Measurements from ENCODE around the gene MSI2.

Gene MSI2

DNA sequence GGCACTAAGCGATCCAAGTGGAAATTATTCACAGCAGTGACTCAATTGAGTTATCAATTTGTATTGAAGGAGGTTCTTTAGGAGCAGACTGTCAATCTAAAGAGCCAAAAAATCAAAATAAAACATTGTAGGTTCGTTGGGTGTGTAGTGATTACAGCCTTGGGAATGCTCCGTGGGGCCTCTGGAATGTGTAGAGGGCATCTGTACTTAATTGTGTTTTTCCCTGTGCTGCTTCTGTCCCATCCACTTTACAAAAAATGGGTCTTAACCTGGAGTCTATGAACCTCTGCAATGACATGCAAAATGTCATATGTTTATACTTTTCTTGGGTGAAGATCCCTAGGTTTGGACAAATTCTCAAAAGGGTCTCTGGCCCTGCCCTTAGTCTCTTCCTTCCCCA is 273.7 kb downstream of the MSI2 start:
- DNase-seq (ENCODE audit: low read depth): no peak

DNA sequence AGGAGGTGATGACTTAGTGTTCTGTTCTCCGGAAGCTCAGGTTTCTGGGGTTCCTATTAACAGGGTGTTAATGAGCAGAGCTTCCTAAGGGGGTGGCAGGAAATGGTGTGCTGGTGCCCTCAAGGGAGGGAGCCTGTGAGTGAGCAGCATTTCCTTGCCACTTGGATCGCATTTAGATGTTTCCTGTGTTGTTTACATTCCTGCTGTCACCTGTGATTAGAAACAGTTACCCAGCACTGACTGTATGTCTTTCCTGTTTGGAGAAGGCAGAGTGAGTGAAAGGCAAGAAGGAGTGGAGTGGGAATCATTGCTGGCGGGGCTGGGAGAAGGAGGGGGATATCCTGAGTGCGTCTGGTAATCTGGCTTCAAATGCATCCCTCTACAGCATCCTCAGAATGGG is 274.2 kb downstream of the MSI2 start:
- DNase-seq (ENCODE audit: low read depth): no peak

DNA sequence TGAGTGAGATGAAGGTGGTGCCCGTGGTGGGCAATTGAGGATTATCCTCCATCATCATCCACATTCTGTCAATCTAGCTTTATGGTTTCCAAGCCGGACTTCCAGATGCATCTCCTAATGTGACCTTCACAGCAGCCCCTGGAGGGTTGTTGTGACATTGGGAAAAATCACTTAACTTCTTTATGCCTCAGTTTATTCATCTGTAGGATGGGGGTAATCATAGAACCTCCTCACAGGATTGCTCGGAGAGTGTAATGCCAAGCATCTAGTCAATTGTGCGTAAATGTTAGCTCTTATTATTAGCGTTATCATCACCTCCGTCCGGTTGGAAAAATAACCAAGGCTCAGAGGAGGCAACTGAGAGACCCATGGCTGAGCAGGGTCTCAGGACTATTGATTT is 274.8 kb downstream of the MSI2 start:
- DNase-seq (ENCODE audit: low read depth): no peak

DNA sequence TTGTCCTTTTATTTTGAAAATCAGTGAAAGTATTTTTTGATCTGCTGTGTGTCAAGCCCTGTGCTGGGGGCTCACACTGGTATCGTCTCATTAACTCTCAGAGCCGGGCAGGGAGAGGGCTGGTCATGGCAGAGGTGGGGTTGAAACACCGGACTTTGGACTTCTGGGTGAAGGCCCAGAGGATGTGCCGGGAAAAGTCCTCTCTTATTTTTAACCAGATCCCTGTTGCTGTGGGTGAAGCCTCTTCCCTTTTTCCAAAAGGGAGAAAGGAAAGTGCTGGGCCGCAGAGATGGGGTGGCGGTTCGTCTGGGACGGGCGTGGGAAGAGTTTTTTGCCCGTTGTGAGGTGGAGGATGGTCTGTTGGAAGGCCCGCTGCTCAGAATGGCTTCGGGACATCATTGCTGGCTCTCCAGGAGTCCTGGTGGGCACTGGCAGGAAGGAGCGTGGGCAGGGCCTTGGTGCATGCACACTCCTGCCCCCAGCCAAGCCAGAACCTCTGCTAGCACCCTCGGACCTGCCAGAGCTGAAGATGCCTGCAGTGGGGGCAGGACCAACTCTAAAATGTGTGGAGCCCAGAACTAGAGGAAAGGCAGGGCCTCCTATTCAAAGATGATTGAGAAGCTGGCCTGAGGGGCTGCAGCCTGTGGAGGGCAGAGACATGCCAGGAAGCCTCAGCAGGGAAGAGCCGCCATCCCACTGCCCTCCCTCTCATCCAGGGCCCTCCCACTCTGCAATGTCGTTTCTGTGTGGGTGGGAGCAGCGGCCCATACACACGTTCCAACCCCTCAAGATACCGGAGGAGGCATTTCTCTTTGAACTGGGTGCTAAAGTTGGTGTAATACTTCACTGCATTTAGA is 275.6 kb downstream of the MSI2 start:
- no peak for DNase-seq (ENCODE audit: low read depth)

DNA sequence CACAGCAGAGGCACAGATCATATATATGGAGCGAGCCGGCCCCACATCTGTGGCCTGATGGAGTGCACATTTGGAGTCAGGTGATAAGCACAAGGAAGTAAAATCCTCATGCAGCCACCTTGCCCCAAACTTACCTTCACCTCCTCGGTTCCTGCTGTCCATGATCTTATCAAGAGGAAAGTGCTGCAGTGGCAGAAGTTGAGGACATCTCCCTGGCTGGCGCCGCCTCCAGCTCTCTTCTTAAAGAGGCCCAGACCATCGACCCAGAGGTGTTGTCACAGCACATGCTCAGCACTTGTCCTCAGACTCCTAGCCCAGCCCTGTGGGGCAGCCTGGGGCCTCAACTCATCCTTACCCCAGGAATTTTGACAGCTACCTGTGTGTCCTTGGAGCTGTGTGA is 276.2 kb downstream of the MSI2 start:
- no peak for DNase-seq (ENCODE audit: low read depth)

DNA sequence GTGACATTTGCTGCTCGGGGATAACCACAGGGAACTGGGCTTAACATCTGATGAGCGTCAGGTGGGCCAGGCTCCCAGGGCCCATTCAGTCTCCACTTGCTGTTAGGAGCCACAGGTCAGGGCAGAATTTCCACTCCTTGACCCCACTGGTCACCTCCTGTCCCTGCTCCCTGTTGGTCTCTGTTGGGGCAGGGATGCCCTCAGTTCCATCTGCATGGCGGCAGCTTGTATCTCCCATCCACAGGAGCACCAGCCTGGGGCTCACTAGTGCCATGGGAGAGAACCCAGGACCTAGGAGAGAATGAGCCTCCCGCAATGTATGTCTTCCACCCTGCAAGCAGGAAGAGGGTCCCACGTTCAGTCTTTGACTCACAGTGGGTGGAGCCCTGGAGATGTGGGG is 276.6 kb downstream of the MSI2 start:
- no peak for DNase-seq (ENCODE audit: low read depth)

DNA sequence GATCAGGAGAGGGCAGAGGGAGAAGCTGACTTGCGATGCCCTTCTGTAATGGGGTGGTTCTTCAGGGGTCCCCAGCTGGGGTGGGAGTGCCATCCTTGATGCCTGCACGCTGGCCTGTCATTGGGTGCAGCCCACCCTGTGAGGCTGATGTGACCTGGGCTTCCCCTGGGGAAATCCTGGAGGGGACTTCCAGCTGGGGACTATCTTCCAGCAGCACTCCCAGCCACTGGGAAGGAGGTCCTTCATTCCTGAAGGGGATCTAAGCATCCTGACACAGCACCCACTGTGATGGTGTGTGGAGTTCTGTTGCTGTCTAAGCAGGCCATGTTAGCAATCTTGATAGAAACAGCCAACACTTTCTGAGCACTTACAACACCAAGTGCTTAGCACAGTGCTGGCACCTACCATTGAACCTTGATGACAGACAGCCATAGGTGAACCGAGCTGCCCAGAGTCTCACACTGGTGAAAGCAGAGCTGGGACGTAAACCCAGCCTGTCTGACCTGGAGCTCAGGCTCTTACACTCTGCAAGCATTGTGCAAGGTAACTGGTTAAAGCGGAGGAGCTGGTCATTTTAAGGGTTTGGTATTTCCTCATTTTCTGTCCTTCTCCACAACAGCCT is 277.5 kb downstream of the MSI2 start:
- no peak for DNase-seq (ENCODE audit: low read depth)

DNA sequence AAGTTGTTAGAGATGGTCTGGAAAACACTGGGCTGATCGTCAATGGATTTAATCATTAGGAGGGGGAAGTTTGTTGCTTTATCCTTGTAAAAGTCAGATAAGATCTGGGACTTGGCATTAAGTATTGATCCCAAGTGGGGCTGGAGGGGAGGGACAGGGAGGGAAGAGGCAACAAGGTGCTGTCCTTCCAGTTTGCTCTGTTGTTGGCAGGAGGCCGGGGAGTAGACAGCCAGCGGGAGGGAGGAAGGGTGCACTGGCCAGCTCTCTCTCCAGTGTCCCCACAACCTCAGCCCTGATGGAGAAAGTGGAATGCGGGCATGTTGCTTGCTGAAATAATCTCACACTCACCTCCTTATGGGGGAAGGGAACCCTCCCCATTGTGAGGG is 278.5 kb downstream of the MSI2 start:
- DNase-seq (ENCODE audit: low read depth): no peak

DNA sequence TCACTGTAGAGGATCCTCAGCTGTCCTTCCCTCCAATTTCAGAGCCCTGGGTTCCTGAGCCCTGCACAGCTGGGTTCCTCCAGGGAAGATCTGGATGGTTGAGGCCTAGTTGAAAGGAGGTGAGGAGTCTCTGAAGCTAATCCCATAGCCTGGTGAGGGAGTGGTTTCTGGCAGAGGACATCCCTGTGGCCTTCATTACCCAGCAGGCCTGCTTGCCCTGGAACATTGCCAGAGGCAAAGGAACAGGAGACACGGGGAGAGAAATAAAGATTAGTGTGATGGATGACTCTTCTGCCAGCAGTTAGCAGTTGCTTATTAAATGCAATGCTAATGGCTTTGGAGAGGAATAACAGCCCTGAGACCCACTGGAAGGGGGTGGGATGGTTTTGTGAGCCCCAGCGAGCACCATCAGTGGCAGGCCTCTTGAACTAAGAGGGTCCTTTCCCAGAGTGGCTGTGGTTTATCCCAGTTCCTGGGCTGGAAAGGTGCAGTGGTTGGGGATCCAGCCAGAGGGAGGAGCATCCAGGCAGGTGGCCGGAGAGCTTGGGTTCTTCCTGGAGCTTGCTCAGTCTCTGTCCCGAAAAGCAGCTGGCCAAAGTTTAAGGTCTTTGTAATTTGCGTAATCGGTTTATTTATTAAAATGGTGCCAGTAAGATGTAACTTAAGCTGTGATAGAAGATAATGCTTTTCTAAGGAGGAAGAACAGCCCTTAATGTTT is 279.1 kb downstream of the MSI2 start:
- no peak for DNase-seq (ENCODE audit: low read depth)

DNA sequence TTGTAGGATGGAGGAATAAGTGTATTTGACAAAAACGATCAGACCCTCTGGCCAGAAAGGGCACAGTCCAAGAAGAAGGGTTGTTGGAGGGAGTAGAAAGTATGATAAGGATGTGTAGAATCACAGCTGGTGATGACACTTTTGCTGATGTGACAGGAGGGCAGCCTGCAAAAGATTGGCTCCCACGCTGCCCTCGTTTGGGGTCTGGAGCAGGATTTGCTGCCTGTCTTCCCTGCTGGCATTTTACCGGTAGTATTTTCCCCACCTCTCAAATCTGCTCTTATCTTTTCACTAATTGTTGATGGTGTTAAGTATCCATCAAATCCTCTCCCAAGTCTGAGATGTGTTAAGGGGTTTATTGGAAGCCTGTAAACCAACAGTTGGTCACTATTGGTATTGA is 280.0 kb downstream of the MSI2 start:
- DNase-seq (ENCODE audit: low read depth): no peak

DNA sequence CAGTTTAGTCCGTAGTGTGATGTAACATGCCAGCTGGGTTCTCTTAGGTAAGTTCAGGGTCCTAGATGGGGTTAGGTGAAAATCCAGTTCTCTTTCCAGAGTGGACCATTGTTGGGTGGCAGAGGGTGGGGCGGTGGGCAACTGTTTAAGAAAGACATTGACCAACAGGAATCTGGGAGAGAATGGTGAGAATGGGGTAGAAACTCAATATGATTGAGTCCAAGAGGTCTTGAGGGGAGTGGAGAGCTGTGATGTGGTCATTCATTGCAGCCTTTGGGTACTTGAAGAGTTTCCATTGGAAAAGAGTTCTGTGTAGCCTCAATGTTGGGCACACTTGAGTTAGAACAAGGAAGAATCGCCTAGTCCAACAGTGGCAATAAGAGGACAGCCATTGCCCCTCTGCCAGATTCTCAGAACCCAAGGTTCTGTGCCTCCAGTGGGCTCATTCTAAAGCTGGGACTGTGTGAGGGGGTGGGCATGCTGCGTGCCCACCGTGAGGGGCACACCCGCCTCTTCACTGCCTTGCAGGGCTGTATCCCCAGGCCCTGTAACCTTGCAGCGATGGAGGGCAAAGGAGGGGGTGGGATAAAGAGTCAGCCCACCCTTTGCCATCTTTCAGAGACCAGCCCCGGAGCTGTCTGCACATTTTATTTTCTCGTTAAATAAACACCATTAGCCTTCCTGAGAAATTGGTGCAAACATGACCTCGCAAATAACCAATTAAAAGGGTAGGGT is 280.6 kb downstream of the MSI2 start:
- DNase-seq (ENCODE audit: low read depth): no peak

DNA sequence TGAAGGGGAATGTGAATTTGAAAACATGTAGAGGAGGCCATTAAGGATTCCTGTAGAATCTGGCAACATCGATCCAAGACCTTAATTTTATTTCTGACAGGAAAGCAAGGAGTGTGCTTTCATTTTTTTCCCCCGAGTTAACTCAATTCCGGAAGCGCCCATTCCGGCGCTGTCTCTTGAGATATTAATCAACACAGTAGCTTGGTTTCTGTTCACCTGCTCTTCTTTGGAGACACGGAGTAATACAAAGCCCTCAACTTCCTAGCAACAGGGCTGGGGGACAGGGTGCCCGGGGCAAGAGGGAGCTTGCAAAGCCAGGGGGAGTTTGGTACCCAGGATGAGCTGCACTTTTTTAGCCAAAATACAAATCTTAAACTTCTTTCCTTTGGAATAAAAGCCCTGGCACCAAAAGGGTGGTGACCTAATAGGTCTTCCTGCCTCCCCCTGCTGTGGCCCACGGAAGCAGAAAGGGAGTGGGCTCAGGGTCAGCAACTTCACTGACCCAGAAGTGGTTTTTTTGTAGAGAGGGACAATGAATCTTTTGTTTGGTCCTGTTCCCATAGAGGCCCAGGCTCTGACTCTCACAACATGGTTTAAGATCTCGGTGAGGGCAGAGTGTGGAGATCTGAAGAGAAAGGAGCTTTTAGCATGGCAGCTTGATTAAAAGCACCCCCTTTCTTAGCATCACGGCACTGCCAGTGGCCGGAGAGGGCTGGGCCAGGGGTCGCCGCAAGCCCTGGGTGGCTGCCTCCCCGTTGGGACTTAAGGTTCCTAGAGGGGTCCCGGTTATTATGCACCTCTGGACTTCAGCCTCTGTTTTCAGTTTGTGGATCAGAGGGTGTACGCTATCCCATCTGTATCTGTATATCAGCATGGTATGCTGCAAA is 281.4 kb downstream of the MSI2 start:
- DNase-seq (ENCODE audit: low read depth): no peak

DNA sequence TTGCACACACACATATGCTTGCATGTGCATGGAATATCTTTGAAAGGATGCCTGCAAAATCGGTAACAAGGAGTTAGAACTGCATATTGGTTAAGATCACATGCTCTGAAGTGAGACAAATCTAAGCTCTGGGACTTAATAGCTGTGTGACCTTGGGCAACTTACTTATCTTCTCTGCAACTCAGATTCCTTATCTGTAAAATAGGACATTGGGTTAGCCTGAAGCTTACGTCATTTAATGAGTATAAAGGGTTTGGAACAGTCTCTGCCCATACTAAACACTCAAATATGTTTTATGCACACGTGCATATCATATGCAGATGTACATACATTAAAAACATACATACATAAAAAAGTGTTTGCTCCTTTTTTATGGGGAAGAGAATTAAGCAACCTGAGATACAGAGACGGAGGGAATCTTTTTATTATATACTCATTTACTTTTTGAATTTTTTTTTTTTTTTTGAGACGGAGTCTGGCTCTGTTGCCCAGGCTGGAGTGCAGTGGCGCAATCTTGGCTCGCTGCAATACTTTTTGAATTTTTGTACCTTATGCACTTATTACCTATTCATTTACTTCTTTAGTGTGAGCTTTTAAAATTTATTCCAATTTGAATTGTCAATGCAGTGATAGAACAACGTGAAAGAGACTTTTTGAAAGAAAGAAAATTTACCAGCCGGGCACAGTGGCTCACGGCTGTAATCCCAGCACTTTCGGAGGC is 282.6 kb downstream of the MSI2 start:
- DNase-seq (ENCODE audit: low read depth): no peak

DNA sequence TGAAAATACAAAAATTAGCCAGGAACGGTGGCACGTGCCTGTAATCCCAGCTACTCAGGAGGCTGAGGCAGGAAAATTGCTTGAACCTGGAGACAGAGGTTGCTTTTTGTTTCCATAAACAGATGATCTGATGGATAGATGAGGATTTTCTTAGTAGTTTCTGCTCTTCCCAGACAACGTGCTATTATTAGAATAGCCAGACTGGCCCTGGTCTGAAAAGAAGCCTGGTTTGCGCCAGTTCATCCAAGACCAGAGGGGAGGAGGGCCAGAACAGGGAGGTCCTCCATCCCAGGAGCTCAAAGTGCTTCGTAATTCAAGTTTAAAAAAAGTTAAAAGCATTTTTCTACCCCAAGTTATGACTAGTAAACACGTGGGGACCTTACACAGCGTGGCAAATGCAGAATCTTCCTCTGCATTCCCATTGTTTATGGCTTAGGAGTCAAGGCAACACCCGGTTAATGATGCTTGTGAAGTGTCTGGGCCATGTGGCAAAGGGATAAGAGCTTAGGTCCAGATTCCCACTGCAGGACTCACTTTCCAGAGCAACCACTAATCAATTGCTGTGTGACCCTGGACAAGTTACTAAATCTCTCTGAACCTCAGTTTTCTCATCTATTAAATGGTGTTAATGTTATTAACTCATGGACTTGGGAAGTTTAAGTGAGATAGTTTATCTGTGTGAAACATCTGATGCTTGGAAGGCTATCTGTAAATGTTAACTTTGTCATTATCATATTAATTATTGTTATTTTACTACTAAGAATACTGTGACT is 283.4 kb downstream of the MSI2 start:
- no peak for DNase-seq (ENCODE audit: low read depth)

DNA sequence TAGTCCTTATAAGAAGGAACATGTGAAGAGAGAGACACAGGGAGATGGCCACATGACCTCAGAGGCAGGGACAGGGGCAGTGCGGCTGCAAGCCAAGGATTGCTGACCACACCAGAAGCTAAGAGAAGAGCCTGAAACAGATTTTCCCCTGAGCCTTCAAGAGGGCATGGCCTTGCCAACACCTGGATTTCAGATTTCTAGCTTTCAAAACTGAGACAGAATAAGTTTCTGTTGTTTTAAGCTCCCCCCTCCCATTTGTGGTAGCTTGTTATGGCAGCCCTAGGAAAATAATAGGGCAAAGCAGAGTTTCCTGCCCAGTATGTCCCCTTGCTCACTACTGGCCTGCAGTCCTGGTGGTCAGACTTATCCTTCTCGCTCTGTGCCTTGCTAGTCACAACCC is 284.3 kb downstream of the MSI2 start:
- no peak for DNase-seq (ENCODE audit: low read depth)

DNA sequence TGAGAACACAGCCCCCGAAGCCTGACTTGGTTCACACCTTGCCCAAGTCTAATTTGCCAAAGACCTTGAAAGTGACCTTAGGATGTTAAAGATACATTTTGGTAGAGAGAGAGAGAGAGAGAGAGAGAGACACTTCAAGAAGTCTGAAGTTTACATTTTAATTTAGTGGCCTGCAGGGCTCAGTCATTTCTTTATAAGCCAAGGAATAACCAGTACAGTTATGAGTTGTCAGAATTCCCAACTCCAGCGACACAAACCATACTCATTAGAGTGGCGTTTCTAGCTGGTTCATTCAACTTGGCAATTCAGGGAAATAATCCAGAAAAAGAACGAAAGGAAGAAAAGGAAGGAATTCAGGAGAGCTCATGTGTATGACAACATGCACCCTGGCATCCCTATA is 284.7 kb downstream of the MSI2 start:
- DNase-seq (ENCODE audit: low read depth): no peak

DNA sequence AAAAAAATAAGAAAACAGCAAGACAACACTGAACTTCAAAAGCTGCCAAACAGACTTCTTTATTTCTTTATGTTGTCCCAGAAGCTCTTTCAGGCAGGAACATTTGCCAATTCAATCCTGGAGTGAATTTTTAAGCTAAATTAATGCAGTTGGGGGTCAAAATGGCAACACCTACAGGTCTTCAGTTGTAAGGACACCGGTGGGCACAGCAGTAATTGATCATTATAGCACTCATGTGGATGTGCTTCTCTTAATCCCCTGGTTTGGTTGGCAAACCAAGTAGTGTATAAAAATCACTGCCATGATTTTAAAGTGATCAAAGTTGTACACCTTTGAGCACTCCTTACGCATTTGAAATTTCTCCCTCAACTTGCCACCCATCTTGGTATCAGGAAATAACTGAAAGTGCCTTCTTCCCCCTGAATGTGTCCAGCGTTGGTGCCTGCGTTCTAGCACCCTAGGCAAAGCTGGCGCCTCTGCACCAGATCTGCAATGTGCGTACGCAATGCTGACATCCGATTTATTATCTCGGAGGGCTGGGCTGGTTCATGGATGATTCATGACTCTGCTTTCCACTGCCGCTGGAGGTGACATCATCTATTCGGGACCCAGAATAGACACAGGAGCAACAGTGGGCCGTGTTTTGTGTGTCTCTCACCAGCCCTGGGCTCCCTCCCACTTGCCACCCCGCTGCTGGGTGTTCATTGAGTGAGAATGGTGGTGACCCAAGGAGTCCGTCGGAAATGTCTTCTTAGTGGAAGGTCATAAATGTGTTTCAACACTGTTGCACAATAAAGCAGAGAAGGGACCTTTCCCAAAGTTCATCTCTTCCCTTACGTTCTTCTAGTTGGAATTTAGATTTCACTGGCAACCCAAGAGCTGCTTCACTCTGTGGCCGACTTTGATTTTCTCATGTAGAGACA is 285.4 kb downstream of the MSI2 start:
- DNase-seq (ENCODE audit: low read depth): no peak

DNA sequence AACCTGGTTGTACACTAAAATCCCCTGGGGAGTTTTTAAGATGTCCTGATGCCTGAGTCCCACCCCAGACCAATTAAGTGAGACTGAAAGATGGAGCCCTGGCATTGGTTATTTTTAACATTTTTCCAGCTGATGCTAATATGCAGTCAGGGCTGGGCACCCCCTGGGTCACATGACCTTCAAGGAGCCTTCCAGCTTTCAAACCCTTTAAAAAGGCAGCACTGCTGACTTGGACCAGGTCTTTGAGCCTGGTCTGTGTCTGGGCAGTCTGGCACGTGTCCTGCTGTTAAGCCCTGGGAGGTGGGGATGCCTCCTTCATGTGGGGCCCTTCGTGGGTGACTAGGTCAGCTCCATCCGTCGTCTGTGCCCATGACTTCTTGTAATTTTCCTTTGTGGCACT is 286.2 kb downstream of the MSI2 start:
- no peak for DNase-seq (ENCODE audit: low read depth)

DNA sequence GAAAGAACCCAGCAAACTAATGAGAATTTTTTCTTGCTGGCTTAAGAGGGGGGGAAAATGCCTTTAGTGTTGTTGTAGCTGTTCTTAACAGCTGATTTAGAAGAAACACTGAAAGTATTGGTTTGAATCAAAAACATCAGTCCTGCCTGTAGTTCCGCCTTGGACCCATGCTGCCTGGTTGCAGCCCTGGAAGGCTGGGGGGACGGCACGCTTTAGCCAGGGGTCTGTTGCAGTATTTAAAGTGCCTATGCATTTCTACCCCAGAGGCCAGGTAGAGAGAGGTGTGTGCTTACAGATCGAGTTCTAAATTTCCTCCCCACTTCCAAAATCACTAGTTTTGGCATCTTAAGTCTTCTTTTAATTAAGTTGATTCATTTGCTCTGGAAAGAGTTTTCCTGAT is 286.9 kb downstream of the MSI2 start:
- no peak for DNase-seq (ENCODE audit: low read depth)

Data from activated T-cell treated with anti-CD3 and anti-CD28 coated beads for 1 hour (primary cell).